ENCODE data around the gene PPP1R14C. TPM values are rescaled to one million over a fixed set of nuclear protein-coding genes. Genes with fewer than 3 reads are reported as not detected.

PPP1R14C gene
- total and polyA plus RNA-seq, 10 donors: 0.06 to 0.39 (median 0.18) TPM; not detected in 4

DNA sequence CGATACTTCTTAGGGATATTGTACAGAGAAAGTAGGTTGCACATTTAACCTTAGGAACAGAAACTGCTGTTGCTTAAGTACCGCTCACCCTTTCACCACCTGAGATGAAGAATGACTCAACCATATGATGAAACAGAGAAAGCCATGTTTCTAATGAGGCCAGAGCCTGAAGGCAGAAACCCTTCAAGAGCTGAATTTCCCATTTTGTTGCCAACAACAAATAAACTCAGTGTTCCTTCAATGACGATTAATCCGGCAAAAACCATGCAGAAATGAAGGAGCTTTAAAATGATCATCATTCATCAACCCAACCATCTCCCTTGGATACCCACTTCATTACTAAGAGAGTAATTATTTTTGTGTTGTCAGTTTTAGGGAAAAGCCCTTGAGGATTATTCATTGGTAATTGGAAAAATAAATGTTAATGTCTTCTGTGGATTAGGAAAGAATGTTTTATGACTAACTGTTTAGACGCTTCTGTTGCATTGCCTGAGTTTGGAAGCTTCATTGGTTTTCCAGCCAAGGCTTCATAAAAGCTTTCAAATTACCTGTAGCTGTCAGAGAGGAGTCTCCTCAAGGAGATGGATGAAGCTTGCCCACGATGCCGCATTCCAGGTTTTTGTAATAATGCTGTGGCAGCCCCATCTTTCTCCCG, 113.9 kb downstream of the PPP1R14C start:
- Histone ChIP-seq H3K36me3 (no peaks in the 10 kb centered on the region), H3K9me3 (no peaks in the 10 kb centered on the region), H3K4me1 (no peaks in the 10 kb centered on the region), H3K4me3 (no peak overlapping the region), H3K27me3 (replicated peaks in 1 of 7) (peaks cover 0 to 15% (median 0%) of the 10 kb centered on the region in 7 donors), H3K27ac (no peak overlapping the region)
- no peak for DNase-seq
- TF ChIP-seq POLR2AphosphoS5 (IDR thresholded peaks at IDR 0.05) (no peak), POLR2A (IDR thresholded peaks at IDR 0.05) (no peak)
- TF ChIP-seq, protein P1, sequence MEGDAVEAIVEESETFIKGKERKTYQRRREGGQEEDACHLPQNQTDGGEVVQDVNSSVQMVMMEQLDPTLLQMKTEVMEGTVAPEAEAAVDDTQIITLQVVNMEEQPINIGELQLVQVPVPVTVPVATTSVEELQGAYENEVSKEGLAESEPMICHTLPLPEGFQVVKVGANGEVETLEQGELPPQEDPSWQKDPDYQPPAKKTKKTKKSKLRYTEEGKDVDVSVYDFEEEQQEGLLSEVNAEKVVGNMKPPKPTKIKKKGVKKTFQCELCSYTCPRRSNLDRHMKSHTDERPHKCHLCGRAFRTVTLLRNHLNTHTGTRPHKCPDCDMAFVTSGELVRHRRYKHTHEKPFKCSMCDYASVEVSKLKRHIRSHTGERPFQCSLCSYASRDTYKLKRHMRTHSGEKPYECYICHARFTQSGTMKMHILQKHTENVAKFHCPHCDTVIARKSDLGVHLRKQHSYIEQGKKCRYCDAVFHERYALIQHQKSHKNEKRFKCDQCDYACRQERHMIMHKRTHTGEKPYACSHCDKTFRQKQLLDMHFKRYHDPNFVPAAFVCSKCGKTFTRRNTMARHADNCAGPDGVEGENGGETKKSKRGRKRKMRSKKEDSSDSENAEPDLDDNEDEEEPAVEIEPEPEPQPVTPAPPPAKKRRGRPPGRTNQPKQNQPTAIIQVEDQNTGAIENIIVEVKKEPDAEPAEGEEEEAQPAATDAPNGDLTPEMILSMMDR (IDR thresholded peaks at IDR 0.05 in 8 of 11, conservative IDR thresholded peaks at IDR 0.05 in 3 of 11): no peak
- WGBS, 5 donors: 81 to 90% (median 88%) methylated on average over 8 of the region's 8 CpGs
- intact Hi-C loops (cut with DNase I; ENCODE audit: low total_unique reads): no loop called here

DNA sequence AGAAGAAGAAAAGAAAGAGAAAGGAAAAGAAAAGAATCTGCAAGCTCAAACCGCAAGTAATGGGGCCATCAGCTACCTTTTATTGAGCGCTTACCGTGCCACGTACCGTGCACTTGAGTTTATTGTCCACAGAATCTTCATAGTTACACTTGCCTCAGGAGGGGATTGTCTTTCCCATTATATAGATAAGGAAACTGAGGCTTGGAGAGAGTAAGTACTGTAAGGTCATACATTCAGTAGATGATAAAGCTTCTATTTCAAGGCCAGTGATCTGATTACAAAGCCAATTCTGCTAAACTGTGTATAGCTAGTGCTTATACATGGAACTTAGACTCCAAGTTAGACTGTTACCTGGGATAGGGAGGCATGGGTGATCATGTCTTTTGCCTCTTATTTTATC, 115.5 kb downstream of the PPP1R14C start:
- WGBS, 5 donors: 96 to 98% (median 98%) methylated on average over 5 of the region's 5 CpGs

DNA sequence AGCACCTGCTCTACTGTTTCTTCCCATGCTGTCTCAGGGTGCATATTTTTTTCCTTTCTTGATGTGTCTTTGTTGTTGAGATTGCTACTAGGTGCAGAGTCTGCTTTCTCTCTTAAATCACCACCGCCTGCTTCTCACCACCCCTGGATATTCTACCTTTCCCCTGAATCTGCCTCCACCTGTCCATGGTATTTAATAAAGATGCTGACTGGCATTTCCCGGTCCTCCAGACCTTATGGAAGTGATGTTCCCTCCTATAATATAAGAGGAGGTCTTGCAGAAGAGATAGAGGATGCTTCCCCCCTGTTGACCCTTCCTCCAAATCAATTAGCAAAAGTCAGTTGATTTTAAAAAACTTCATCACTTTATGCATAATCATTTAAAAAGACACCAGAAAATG, 118.1 kb downstream of the PPP1R14C start:
- peaks cover 0 to 6% (median 0%) of the 10 kb centered on the region in 8 donors for H3K9me3 ChIP-seq
- intact Hi-C loops (cut with DNase I; ENCODE audit: low total_unique reads): no loop called here
- H3K27ac ChIP-seq: no peak overlapping the region
- TF ChIP-seq POLR2AphosphoS5 (IDR thresholded peaks at IDR 0.05): no peak
- no peak for TF ChIP-seq POLR2A (IDR thresholded peaks at IDR 0.05)
- TF ChIP-seq, protein P1 (IDR thresholded peaks at IDR 0.05 in 8 of 11, conservative IDR thresholded peaks at IDR 0.05 in 3 of 11): no peak
- WGBS, 5 donors: 86 to 97% (median 94%) methylated on average over 2 of the region's 2 CpGs
- H3K4me1 ChIP-seq: no peaks in the 10 kb centered on the region
- H3K36me3 ChIP-seq: no peaks in the 10 kb centered on the region
- peaks cover 0 to 8% (median 0%) of the 10 kb centered on the region in 7 donors for H3K27me3 ChIP-seq (replicated peaks in 1 of 7)
- H3K4me3 ChIP-seq: no peak overlapping the region
- no peak for DNase-seq

More for the DNA sequence above, 115.5 kb downstream of the PPP1R14C start:
- Histone ChIP-seq H3K27me3 (replicated peaks in 1 of 7) (peaks cover 0 to 15% (median 0%) of the 10 kb centered on the region in 7 donors), H3K36me3 (no peaks in the 10 kb centered on the region), H3K4me1 (no peaks in the 10 kb centered on the region), H3K27ac (no peak overlapping the region), H3K9me3 (no peaks in the 10 kb centered on the region), H3K4me3 (no peak overlapping the region)
- no peak for DNase-seq
- intact Hi-C loops (cut with DNase I; ENCODE audit: low total_unique reads): no loop called here
- TF ChIP-seq POLR2AphosphoS5 (IDR thresholded peaks at IDR 0.05): no peak
- TF ChIP-seq, protein P1 (IDR thresholded peaks at IDR 0.05 in 8 of 11, conservative IDR thresholded peaks at IDR 0.05 in 3 of 11): no peak
- no peak for TF ChIP-seq POLR2A (IDR thresholded peaks at IDR 0.05)

DNA sequence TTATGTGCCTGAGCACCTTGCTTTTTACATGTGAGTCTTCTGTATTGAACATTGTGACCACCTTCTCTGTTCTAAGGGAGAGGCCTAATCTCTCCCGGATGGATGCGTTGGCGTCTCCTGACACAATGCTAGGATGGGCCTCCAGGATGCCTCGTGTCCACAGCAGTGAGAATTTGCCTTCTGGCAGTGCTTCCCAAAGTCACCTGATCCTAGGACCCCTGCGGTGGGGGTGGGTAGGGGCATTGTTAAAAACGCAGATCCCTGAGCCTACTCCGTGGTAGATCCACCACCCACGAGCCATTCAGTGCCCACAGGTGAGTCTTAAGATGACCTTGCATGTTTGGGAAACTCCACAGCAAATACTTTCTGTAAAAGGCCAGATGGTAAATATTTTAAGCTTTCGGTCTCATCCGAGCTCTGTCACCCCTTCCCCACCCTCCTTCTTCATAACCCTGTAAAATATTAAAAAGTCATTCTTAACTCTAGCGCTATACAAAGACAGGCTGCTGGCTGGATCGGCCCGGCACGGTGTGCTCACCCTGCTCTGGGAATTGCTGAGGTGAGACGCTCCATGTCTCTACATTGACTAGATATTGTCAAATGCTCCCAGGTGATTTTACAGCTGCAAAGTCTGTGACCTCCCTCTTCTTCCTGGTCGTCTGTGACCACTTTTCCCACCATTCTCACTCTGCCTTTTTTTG, 119.3 kb downstream of the PPP1R14C start:
- Histone ChIP-seq H3K9me3 (peaks cover 0 to 6% (median 0%) of the 10 kb centered on the region in 8 donors), H3K36me3 (no peaks in the 10 kb centered on the region), H3K27me3 (replicated peaks in 1 of 7) (peaks cover 0 to 6% (median 0%) of the 10 kb centered on the region in 7 donors), H3K4me1 (no peaks in the 10 kb centered on the region), H3K4me3 (no peak overlapping the region), H3K27ac (no peak overlapping the region)
- WGBS, 5 donors: 87 to 89% (median 88%) methylated on average over 16 of the region's 16 CpGs
- DNase-seq: no peak
- intact Hi-C loops (cut with DNase I; ENCODE audit: low total_unique reads): no loop called here
- TF ChIP-seq POLR2AphosphoS5 (IDR thresholded peaks at IDR 0.05) (no peak), POLR2A (IDR thresholded peaks at IDR 0.05) (no peak)
- TF ChIP-seq, protein P1 (IDR thresholded peaks at IDR 0.05 in 8 of 11, conservative IDR thresholded peaks at IDR 0.05 in 3 of 11): no peak
